Liver (tissue), 9 donors: ENCODE measurements around the gene TTLL12. TPM values are rescaled to one million over a fixed set of nuclear protein-coding genes. Genes with fewer than 3 reads are reported as not detected.
A peak's percentile ranks its signal among the peaks of the same experiment; 100 is the strongest.

Source experiments
- DNase-seq: peaks from one replicate; pipeline ENCODE4 v3.0.0-alpha.2; 2017; ENCODE audit warnings: low spot score
- H3K27ac ChIP-seq, 2 donors: one replicate each; pipeline ENCODE4 v1.7.0; 2013; ENCODE audit warnings: inconsistent platforms in 2 of 2, low read length in 2 of 2, control low read depth in 1 of 2, low read depth in 1 of 2, mild to moderate bottlenecking in 1 of 2
- H3K27me3 ChIP-seq, 4 donors: one replicate each; pipeline versions ENCODE4 v1.6.1 to v1.7.0; 2013; ENCODE audit warnings: low read length in 3 of 4, inconsistent platforms in 1 of 4, mild to moderate bottlenecking in 1 of 4, moderate library complexity in 1 of 4; ENCODE audit not compliant: control insufficient read depth in 4 of 4, insufficient read depth in 4 of 4
- H3K36me3 ChIP-seq, 4 donors: one replicate each; pipeline versions ENCODE4 v1.6.1 to v1.7.0; 2013; ENCODE audit warnings: low read length in 3 of 4, mild to moderate bottlenecking in 3 of 4, low read depth in 1 of 4, moderate library complexity in 1 of 4; ENCODE audit not compliant: control insufficient read depth in 4 of 4, insufficient read depth in 3 of 4
- H3K4me1 ChIP-seq, 4 donors: one replicate each; pipeline versions ENCODE4 v1.6.1 to v1.7.0; 2013; ENCODE audit warnings: low read length in 3 of 4, mild to moderate bottlenecking in 3 of 4, moderate library complexity in 1 of 4; ENCODE audit not compliant: control insufficient read depth in 4 of 4, insufficient read depth in 4 of 4
- H3K4me3 ChIP-seq, 3 donors: one replicate each; pipeline versions ENCODE4 v1.6.1 to v1.7.0; 2013; ENCODE audit warnings: low read length in 3 of 3, control low read depth in 1 of 3, low read depth in 1 of 3, mild to moderate bottlenecking in 1 of 3
- H3K9ac ChIP-seq, 2 donors: one replicate each; pipeline ENCODE4 v1.7.0; 2013; ENCODE audit warnings: low read length in 2 of 2, mild to moderate bottlenecking in 2 of 2, moderate library complexity in 2 of 2, control low read depth in 1 of 2, low read depth in 1 of 2
- H3K9me3 ChIP-seq, 4 donors: one replicate each; pipeline versions ENCODE4 v1.6.1 to v1.7.0; 2013; ENCODE audit warnings: low read length in 3 of 4; ENCODE audit not compliant: control insufficient read depth in 4 of 4
- ATF3 ChIP-seq: IDR thresholded peaks from 2 replicates; pipeline ENCODE4 v1.6.1; 2016; ENCODE audit warnings: antibody characterized with exemption
- CTCF ChIP-seq: fragments of 150-350 bp; IDR thresholded peaks from 2 replicates; pipeline ENCODE4 v1.5.1; 2017; ENCODE audit warnings: improper control_type of control experiment, low read depth, low read length; ENCODE audit not compliant: missing input control
- EGR1 ChIP-seq, 2 donors: IDR thresholded peaks; 2 replicates each; pipeline ENCODE4 v1.6.1; 2016 to 2018; ENCODE audit warnings: antibody characterized with exemption in 2 of 2, low read depth in 2 of 2
- FOXA1 ChIP-seq: IDR thresholded peaks from 2 replicates; pipeline ENCODE4 v1.6.1; 2016; ENCODE audit warnings: antibody characterized with exemption
- FOXA2 ChIP-seq: IDR thresholded peaks from 2 replicates; pipeline ENCODE4 v1.6.1; 2016; ENCODE audit warnings: antibody characterized with exemption
- GABPA ChIP-seq, 2 donors: IDR thresholded peaks in 1 of 2; conservative IDR thresholded peaks in 1 of 2; 2 replicates each; pipeline ENCODE4 v1.6.1; 2016; ENCODE audit warnings: antibody characterized with exemption in 2 of 2, mild to moderate bottlenecking in 1 of 2, moderate library complexity in 1 of 2
- HNF4A ChIP-seq, 2 donors: conservative IDR thresholded peaks; 2 replicates each; pipeline ENCODE4 v1.6.1; 2016; ENCODE audit warnings: antibody characterized with exemption in 2 of 2, mild to moderate bottlenecking in 2 of 2
- HNF4G ChIP-seq: IDR thresholded peaks from 2 replicates; pipeline ENCODE4 v1.6.1; 2016; ENCODE audit warnings: antibody characterized with exemption
- JUND ChIP-seq, 2 donors: IDR thresholded peaks; 2 replicates each; pipeline ENCODE4 v1.6.1; 2016; ENCODE audit warnings: antibody characterized with exemption in 2 of 2
- NR2F2 ChIP-seq: IDR thresholded peaks from 2 replicates; pipeline ENCODE4 v1.6.1; 2016; ENCODE audit warnings: antibody characterized with exemption
- RAD21 ChIP-seq, 2 donors: IDR thresholded peaks; 2 replicates each; pipeline ENCODE4 v1.6.1; 2016; ENCODE audit warnings: antibody characterized with exemption in 2 of 2, mild to moderate bottlenecking in 2 of 2
- RXRA ChIP-seq, 2 donors: IDR thresholded peaks; 2 replicates each; pipeline ENCODE4 v1.6.1; 2017 to 2018; ENCODE audit warnings: antibody characterized with exemption in 2 of 2, mild to moderate bottlenecking in 1 of 2
- SP1 ChIP-seq: IDR thresholded peaks from 2 replicates; pipeline ENCODE4 v1.6.1; 2018; ENCODE audit warnings: antibody characterized with exemption, mild to moderate bottlenecking
- TAF1 ChIP-seq: conservative IDR thresholded peaks from 2 replicates; pipeline ENCODE4 v1.6.1; 2016; ENCODE audit warnings: antibody characterized with exemption, mild to moderate bottlenecking
- YY1 ChIP-seq: IDR thresholded peaks from 2 replicates; pipeline ENCODE4 v1.6.1; 2016; ENCODE audit warnings: antibody characterized with exemption, mild to moderate bottlenecking
- ZBTB33 ChIP-seq: IDR thresholded peaks from 2 replicates; pipeline ENCODE4 v1.6.1; 2016; ENCODE audit warnings: antibody characterized with exemption
- WGBS: extraction: QIAGEN DNeasy Blood & Tissue Kit; methylation state at CpG from one replicate; pipeline ENCODE4 v1.1.7; 2013; 5-methylcytosine and 5-hydroxymethylcytosine counted together
- polyA plus RNA-seq, 2 donors: library from polyadenylated mRNA; stranded (reverse) in 1 of 2; unstranded in 1 of 2; fragments of 200-250 nt in 1 of 2; fragments of >200 nt in 1 of 2; fragmentation: Nextera tagmentation in 1 of 2; extraction: Ambion mirVana in 1 of 2; gene quantifications; one replicate each; pipeline versions ENCODE4 v1.2.1 to v1.2.3, GENCODE V29; 2013 to 2015
- total RNA-seq, 2 donors: library from RNA; depleted of rRNA; stranded (reverse); fragments of >200 nt; gene quantifications; one replicate each; pipeline ENCODE4 v1.2.3, GENCODE V29; 2014
- TF ChIP-seq, protein P1 (sequence below): IDR thresholded peaks from 2 replicates; pipeline ENCODE4 v1.6.1; 2016; ENCODE audit warnings: antibody characterized with exemption
- TF ChIP-seq, protein P2 (sequence below): IDR thresholded peaks from 2 replicates; pipeline ENCODE4 v1.6.1; 2016; ENCODE audit warnings: antibody characterized with exemption, mild to moderate bottlenecking
- donor health status: healthy.
- donor health status: healthy.
- donor health status: healthy.
- donor health status: healthy.
- donor health status: healthy.

Gene TTLL12
- total RNA-seq: 10 to 100 TPM; 19.6 to 43.9 TPM
- 10 to 100 TPM; 13.7 to 21.4 TPM for polyA plus RNA-seq

DNA sequence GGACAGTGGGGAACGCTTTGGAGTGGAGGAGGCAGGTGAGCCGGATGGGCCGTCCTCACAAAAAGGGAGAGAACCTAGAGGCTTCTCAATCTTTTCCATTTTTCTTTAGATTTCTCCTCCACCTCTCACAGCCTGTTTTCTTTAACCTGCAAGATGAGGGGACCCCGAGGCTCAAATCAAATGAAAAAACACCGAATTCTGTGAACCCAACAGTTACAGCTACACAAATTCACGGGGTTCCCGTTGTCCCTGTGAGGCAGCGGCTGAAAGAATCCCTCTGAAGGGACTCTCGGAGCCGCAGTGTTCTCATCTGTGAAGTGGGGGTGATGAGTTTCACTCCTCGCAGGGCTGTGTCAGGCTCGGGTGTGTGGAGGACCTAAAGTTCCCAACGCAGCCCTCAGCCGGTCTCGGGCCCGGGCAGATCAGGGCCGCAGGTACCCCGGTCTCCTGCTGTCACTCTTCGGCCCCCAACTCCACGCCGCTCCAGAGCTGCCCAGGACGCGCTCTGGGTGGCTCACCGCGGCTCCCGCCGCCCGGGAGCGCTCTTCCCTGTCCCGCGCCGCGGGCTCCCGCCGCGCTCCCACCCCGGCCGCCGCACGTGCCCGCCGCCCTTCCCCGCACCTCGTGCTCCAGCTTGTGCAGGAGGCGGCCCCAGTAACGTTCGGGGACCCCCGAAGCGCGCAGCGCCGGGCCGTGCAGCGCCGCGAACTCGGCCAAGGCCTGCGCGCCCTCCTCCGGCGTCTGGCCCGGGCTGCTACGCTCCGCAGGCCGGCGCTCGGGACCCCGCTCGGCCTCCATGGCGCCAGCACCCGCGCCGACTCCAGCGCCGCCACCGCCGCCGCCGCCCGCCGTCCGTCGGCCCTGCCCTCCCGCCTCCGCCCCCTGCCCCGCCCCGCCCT, at the start of gene TTLL12:
Gene TTLL12, minus strand, starts transcription at position 863 of the 899 bp plus-strand sequence. Its CDS starts 65 bp downstream, at position 798.
- Histone ChIP-seq H3K4me1 (peaks cover 5 to 17% (median 11%) of the 10 kb centered on the region in 4 donors), H3K27me3 (no peaks in the 10 kb centered on the region), H3K36me3 (no peaks in the 10 kb centered on the region), H3K9me3 (no peaks in the 10 kb centered on the region), H3K9ac (peak within 1 kb of the TSS; percentile 59 to 73), H3K4me3 (peak within 1 kb of the TSS; percentile 61 to 85 (median 78)), H3K27ac (peak within 1 kb of the TSS; percentile 86 to 90)
- DNase-seq: no peak
- TF ChIP-seq RAD21 (IDR thresholded peaks at IDR 0.05) (no peak), TAF1 (no peak), HNF4A (conservative IDR thresholded peaks at IDR 0.05) (no peak), EGR1 (IDR thresholded peaks at IDR 0.05; ENCODE audit: low read depth in 2 of 2) (no peak), SP1 (no peak), JUND (IDR thresholded peaks at IDR 0.05) (no peak), RXRA (IDR thresholded peaks at IDR 0.05) (no peak), YY1 (no peak), GABPA (IDR thresholded peaks at IDR 0.05 in 1 of 2, conservative IDR thresholded peaks at IDR 0.05 in 1 of 2) (no peak), HNF4G (no peak), FOXA1 (no peak), NR2F2 (no peak), CTCF (no peak), ATF3 (no peak), FOXA2 (no peak), ZBTB33 (no peak)
- TF ChIP-seq, protein P1, sequence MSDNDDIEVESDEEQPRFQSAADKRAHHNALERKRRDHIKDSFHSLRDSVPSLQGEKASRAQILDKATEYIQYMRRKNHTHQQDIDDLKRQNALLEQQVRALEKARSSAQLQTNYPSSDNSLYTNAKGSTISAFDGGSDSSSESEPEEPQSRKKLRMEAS: no peak
- TF ChIP-seq, protein P2, sequence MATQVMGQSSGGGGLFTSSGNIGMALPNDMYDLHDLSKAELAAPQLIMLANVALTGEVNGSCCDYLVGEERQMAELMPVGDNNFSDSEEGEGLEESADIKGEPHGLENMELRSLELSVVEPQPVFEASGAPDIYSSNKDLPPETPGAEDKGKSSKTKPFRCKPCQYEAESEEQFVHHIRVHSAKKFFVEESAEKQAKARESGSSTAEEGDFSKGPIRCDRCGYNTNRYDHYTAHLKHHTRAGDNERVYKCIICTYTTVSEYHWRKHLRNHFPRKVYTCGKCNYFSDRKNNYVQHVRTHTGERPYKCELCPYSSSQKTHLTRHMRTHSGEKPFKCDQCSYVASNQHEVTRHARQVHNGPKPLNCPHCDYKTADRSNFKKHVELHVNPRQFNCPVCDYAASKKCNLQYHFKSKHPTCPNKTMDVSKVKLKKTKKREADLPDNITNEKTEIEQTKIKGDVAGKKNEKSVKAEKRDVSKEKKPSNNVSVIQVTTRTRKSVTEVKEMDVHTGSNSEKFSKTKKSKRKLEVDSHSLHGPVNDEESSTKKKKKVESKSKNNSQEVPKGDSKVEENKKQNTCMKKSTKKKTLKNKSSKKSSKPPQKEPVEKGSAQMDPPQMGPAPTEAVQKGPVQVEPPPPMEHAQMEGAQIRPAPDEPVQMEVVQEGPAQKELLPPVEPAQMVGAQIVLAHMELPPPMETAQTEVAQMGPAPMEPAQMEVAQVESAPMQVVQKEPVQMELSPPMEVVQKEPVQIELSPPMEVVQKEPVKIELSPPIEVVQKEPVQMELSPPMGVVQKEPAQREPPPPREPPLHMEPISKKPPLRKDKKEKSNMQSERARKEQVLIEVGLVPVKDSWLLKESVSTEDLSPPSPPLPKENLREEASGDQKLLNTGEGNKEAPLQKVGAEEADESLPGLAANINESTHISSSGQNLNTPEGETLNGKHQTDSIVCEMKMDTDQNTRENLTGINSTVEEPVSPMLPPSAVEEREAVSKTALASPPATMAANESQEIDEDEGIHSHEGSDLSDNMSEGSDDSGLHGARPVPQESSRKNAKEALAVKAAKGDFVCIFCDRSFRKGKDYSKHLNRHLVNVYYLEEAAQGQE: no peak
- WGBS: under 1% methylated on average over 87 of the region's 87 CpGs
